HG03066 (cell line): ENCODE data around the gene SLC6A6.

Experiments
- ATAC-seq: cut with Tn5 transposase; IDR thresholded peaks from one replicate; pipeline ENCODE4 v1.9.1; 2021; ENCODE audit warnings: low read depth; ENCODE audit not compliant: unreplicated experiment

SLC6A6 gene

GRCh38 chr3:14481018-14481645, 78.7 kb downstream of the SLC6A6 start:
- no peak for ATAC-seq

DNA sequence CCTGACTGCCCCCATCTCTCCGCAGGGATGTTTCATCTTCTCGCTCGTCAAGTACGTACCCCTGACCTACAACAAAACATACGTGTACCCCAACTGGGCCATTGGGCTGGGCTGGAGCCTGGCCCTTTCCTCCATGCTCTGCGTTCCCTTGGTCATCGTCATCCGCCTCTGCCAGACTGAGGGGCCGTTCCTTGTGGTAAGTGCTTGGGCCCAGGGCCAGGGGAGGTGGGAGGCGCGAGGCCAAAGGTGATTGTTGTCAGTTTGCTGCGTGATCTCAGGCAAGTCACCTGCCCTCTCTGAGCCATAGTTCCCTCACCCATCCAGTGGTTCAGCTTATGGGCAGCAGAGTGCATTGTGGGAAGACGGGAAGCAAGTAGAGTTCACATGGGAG, 79.2 kb downstream of the SLC6A6 start:
- no peak for ATAC-seq

- ATAC-seq = no peak
These were observed 79.9 kb downstream of the SLC6A6 start for GRCh38 chr3:14482271-14482721.

GRCh38 chr3:14483286-14483685, 80.9 kb downstream of the SLC6A6 start:
- no peak for ATAC-seq

GRCh38 chr3:14484741-14485140, 82.3 kb downstream of the SLC6A6 start:
- no peak for ATAC-seq

DNA sequence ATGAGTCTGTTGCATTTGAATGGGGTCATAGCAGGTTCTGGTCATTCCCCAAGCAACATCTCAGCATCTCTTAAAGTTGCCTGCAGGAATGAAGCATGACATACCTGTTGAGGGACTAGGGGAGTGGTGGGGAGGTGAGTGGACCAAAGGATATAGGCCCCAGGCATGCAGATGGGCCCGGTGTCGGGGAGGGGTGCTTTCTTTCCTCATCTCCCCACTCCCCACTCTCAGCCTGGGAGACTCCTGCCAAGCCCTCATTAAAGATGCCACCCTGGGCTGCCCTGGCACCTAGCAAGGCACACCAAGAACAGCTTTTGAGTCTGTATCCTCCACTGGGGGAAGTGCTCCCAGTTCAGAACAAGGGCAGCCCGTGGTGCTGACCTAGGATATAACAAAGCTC, 83.6 kb downstream of the SLC6A6 start:
- ATAC-seq = no peak

GRCh38 chr3:14486460-14486859, 84.1 kb downstream of the SLC6A6 start:
- no peak for ATAC-seq

DNA sequence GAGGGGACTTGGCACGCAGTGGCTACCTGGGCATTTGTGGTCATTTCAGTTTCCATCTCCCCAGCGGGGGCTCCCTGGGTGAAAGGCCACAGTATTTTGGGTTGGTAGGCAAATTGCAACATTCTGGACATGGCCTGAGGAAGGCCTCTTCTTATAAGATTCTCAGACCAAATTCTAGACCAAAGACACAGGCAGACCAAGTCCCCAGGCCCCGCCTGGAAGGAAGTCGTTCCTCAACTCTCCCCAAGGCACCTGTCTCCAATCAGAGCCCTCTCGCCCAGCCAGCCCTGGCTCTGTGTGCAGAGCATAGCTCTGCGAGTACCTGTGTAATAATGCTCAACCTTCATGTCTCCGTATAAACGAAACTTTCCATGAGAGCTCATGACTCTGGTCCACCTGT, 84.7 kb downstream of the SLC6A6 start:
- ATAC-seq = no peak

DNA sequence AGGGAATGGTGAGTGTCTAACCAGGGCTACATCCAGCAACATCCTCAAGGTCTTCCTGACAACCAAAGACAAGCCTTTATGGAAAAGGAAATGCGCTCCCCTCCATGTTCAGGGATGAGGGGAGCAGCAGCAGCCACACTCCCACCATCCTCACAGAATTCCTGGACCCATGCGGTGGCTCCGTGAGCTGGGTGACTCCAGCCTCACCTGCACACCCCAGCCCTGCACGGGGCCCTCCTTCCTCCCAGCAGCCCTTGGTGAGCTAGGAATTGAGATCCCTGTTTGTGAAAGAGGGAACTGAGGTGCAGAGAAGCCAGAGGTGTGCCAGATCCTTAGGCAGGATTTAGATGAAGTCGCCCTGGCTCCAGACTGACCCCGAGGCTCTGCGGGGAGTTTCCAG, 85.4 kb downstream of the SLC6A6 start:
- ATAC-seq = no peak

GRCh38 chr3:14488286-14489041, 86.1 kb downstream of the SLC6A6 start:
- ATAC-seq = no peak

- ATAC-seq = no peak
These were observed 87.2 kb downstream of the SLC6A6 start for GRCh38 chr3:14489641-14490040.

DNA sequence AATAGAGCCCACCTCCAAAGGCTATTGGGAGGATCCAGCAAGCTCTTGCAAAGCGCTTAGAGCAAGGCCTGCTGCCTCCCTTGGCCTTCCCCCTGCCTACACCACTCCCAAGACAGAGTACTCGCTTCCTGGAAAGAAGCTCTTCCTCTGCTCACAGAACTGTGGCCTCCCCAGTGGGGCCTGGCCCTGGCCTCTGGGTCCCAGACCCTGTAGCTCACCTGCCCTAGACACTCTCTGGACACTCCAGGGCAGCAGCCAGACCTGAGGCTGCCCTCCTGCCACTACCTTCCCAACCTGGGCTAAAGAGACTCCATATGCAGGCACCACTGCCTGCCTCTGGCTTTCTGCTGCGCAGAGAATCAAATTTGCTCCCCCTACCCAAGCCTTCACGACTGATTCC, 87.8 kb downstream of the SLC6A6 start:
- no peak for ATAC-seq

DNA sequence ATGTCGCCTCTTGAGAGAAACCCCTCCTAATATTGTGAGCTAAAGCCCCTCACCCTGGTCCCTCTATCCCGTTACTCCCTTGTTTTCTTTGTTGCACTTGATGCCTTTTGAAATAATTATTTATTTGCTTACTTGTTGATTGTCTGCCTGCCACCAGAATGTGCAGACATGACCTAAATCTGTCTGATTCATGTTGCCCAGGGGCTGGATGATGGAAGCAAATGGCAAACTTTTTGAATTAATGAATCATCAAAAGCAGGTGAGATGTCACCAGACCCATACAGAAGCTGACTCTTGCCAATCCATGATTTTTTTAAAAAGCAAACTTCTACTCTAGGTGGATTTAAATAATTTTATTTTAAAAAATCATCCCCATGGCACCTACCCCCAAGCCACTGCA, 88.4 kb downstream of the SLC6A6 start:
- ATAC-seq = no peak

DNA sequence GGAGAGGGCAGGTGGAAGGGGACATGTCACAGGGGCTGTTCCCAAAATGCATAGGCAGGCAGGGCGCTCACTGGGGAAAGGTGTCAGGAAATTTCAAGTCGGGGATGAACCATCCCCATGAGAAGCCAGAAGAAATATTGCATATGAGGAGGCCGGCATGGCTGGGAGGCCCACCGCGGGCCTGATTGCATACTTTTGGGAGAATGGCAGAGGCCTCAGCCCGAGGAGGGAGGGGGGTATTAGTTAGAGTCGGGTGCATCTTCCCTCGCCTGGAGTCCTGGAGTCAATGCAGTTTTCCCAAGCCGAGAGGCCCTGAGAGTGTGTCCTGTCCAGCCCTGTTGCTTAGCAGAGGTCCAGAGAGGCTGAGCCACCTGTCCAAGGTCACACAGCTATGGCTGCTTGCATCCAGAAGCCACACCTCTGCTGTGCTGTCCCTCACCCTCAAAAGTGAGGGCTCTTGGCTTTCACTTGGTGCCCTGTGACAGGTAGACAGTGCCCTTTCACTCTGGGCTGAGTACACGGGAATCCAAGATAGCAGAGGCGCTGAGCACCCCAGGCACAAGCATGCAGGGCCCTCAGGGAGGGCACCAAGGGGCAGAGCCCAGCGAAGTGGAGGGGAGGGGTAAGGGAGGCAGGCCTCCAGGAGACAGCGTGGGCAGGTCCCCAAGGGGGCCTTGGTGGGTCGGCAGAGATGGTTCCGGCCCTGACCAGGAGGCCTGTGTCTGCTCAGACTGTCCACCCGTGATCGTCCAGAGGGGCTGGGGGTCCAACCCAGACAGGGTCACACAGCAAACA, 89.2 kb downstream of the SLC6A6 start:
- no peak for ATAC-seq

GRCh38 chr3:14492948-14493881, 90.8 kb downstream of the SLC6A6 start:
- no peak for ATAC-seq

DNA sequence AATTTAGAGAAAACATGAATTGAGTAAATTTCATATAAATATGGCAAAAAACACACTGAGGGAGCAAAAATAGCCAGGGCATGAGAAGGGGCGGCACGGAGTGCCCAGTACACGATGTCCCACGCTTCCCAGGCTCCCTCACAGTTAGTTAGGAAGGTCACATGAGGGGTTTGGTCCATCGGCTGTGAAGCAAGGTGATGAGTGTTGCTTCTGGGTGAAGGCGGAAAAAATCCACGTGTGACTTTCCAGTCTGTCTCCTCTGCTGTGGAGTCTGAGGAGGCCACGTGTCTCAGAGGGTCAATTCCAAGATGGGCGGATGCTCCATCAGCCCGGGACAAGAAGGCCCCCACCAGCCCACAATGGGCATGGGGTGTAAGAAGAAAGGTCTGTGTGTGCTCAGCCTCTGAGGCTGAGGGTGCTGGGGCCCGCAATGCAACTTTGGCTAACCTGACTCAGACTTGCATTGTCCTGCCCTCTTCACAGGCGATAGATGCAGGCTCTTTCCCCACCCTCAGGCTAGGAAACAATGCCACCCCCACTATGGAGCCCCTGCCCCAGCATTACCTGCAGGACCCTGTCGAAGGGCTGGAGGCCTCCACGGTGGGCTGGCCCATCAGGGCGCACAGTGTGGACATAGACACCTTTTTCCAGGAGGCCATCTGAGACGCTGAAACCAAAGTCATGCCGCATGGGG, 92.0 kb downstream of the SLC6A6 start:
- ATAC-seq = no peak

- ATAC-seq = no peak
These were observed 92.5 kb downstream of the SLC6A6 start for GRCh38 chr3:14494973-14495300.

GRCh38 chr3:14496351-14496750, 93.9 kb downstream of the SLC6A6 start:
- no peak for ATAC-seq

DNA sequence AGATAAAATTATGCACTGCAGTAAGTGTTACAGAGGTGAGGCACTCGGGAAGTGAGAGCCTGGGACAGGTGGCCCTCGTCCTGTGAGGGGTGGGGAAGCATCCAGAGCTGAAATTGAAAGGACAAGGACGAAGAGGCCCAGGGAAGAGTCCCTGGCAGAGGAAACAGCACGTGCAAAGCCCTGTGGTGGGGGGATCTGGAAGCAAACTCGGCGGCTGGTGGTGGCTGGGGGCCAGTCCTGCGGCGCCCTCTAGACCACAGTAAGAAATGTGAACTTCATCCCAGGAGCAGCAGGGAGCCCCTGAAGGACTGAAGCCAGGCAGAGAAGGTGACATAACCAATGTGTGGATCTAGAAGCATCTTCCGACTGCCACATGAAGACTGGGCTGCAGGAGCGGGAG, 94.9 kb downstream of the SLC6A6 start:
- no peak for ATAC-seq

DNA sequence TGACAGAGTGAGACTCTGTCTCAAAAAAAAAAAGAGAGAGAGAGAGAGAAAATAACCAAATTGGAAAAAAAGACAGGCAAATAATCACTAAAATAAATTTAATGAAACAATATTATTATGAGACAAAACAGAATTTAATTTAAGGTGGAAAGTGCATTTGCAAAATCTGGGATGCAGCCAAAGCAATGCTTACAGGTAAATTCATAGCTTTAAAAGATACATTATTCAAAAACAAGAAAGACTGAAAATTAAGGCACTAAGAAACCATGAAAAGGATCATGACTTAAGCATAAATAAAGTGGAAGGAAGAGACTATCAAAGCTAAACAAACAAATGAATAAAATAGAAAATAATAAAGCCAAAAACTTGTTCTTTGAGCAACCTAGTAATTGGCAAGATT, 100.1 kb downstream of the SLC6A6 start:
- no peak for ATAC-seq
